ENCODE measurements around the gene CARMIL1.
"Not testable (repeated sequence)": the region's sequence is repeated elsewhere in the genome, so short reads cannot be mapped to it uniquely, and the experiment has no call there.

The CARMIL1 gene

DNA sequence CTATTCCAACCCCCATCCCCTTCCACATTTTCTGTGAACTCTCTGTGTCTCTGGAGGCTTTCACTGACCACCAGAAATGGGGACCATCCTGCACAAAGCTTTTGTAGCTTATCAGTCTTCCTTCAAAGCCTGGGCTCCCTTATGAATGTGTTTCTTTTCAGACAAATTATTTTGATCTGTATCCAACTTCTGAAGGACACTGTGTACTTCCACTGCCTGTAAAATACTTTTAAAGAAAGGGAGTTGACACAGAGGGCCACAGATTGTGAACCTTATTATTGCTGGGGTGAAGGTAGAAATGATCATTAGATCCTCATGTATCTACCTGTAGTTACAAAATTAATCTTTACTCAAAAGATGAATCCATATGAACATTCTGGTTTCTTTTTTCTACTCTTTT lies 135.6 kb downstream of the CARMIL1 start:
- DNase-seq = no peak

- DNase-seq = no peak
Measured at GRCh38 chr6:25415274-25415673, 136.1 kb downstream of the CARMIL1 start.

GRCh38 chr6:25415701-25416100 lies 136.5 kb downstream of the CARMIL1 start:
- DNase-seq = no peak

DNA sequence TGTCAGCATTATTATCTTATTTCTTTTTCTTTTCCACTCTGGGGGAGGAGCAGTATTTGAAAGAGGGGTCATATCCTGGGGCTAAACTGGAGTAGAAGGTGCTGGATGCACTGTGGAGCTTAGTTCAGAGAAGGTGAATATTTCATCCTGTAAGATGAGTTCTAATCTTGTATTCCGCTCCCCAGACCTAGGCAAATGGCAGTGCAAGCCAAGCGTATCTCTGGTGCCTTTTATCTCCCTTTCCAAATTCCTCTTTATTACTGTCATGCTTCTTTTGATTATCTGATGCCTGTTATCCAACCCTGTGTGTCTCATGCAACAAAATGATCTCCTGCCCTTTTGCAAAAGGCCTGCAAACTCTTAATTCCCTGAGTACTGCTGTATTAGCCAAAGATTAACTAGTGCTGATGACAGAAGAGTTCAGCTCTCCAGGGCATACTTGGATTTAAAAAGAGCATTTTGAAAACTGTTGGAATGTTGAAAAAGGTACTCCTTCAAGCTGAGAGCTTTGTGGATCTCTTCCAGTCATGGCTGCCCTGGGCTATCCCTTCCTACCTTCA lies 138.0 kb downstream of the CARMIL1 start:
- no peak for DNase-seq

- DNase-seq = no peak
Measured at GRCh38 chr6:25418454-25419052, 139.4 kb downstream of the CARMIL1 start.

DNA sequence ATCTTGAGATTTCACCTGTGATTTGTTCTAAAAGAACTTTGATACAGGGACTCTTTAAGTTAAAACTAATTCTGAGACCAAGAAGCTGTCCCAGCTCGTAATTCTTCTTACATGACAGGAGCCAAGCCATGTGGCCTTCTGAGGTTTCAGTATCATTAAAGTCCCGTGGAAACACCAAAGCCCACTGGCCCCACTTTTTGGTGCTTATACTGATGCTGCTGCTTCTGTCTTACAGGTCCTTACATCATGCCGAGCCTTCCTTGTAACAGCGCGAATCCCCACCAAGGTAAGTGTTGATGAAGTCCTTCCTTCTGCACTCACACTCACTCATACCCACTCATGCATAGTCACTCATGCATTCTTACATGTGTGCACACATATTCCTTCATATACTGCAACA lies 140.7 kb downstream of the CARMIL1 start:
- no peak for DNase-seq

DNA sequence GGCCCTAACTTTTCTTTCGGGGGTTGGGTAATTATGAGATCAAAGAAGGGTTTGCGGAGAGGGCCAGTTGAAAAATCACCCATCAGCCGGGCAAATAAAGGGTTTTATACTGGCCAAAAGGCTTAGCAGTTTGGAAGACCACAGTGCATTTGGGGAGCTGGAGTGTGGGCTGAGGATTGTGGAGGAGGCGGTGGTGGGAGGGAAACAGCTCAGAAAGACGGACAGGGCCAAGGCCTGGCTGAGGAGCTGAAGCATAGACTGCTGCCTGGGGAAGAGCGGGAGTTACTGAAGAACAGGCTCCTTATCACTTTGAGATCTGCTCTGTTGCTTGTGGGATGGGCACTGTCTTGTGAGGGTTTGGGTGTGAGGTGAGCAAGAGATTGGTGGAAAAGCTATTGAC lies 144.2 kb downstream of the CARMIL1 start:
- no peak for DNase-seq

DNA sequence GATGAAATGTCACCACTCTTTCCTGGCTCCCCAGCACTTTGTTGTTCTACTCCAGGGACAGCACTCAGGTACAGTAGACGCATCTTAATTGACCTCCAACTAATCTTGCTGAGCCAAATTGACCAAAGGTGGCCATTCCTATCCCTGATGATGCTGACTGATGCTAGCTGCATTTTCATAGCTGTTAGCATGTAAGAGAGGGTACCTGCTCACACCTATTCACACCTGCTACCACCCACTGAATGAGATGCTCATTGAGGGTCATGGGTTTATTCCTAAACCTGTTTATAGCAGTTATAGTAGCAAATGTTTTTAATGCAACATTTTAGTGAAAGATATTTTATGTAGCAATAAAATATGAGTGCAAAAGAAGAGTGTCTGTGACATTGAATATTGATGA lies 145.1 kb downstream of the CARMIL1 start:
- DNase-seq = no peak

DNA sequence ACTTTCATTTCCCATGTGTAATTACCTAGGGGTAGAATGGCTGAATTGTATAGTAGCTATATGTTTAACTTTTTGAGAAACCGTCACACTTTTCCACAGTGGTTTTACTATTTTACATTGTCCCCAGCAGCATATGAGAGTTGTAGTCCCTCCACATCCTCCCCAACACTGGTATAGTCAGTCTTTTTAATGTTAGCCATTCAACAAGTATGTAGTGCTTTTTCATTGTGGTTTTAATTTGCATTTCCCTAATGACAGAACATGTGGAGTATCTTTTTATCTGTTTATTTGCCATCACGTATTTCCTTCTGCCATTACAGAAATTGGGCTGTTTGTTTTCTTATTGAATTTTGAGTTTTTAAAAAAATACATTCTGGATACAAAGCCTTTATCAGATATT lies 148.4 kb downstream of the CARMIL1 start:
- no peak for DNase-seq

- DNase-seq = no peak
Measured at GRCh38 chr6:25428758-25429317, 149.7 kb downstream of the CARMIL1 start.

DNA sequence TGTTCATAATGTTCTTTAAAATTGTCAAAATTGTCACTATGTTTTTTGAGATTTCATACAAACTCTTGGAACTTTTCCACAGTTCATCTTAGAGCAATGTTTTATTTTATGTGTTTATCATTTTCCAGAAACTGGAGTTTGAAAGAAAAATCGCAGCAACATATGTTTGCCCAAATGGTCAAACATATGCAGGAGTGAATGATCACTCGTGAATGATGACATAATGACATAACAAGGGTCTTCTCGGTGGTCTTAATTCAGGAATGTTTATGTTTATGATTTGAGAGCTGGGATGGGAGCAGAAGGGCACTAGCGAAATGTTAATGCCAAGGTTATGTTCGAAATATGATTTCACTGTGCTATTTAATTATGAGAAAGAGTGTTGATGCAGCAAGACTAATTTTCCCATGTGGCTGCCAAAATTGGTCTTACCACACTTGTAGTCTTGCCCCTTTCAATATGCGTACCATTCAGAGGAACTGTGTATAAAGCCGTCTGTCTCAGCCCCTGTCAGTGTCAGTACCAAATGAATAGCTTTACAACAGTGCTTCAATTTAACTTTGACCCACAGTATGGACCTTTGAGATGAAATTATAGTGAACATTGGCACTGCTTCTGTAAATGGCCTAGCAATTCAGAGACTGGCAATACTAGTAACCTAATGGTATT lies 152.3 kb downstream of the CARMIL1 start:
- no peak for DNase-seq

- no peak for DNase-seq
Measured at GRCh38 chr6:25431975-25432307, 152.8 kb downstream of the CARMIL1 start.

DNA sequence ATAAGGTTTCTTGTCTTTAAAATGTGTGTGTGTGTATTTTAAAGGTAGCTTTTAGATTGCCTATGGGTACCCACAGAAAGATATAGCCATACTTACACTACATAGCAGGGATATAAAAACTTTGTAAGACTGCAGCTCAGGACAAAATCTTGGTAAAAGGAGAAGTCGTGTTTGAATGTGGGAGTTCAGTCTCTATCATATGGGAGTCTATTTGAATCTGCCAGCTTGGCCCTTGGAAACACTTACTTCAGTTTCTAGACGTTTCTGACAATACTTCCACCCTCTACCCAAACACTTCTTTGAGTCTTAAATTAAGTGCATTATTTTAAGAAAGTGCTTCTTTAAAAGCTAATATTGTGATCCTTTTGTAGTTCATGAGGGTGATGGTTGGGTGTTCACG lies 155.7 kb downstream of the CARMIL1 start:
- no peak for DNase-seq

DNA sequence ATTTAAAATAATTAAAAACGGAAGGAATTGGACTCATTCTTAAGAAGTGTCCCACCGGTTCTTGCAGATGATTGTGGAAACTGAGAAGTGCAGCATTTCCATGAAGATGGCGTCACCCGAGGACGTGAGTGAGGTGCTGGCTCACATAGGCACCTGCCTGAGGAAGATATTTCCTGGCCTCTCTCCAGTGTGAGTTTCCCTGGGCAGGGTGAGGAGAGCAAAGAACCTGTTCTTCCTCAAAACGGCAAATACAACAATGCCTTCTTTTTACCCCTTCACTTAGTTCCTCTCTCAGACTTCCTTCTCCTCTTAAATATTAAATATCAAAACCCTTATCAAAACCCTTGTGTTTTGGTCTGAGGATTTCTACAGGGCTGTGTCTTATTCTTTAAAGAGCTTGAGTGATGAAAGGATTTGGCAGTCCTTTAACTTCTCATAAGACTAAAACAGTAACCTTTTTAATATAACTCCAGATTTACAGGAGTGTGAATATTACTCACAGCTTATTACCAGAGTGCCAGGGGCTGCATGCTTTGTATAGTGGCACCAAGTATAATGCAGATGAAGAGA lies 156.3 kb downstream of the CARMIL1 start:
- no peak for DNase-seq

- DNase-seq = no peak
Measured at GRCh38 chr6:25436760-25437159, 157.6 kb downstream of the CARMIL1 start.

DNA sequence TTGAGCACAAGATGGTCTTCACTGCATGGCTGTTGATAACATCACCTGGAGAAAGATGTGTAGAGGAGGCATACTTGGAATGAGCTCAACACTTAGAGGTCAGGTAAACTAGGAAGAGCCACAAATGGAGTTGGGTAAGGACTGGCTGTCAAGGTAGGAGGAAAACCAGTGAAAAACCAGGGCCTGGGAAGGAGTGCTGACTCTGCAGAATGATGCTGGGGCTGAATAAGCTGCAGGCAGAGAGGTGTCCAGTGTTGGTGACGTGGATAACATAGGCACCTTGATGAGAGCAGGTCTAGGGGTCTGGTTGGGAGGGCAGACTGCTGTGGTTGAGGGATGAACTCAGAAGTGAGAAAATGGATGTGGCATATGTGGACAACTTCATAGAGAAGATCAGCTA lies 160.2 kb downstream of the CARMIL1 start:
- no peak for DNase-seq

GRCh38 chr6:25441663-25442270 lies 162.6 kb downstream of the CARMIL1 start:
- no peak for DNase-seq

- no peak for DNase-seq
Measured at GRCh38 chr6:25442898-25443297, 163.7 kb downstream of the CARMIL1 start.

GRCh38 chr6:25444521-25444920 lies 165.3 kb downstream of the CARMIL1 start:
- DNase-seq = not testable (repeated sequence)

DNA sequence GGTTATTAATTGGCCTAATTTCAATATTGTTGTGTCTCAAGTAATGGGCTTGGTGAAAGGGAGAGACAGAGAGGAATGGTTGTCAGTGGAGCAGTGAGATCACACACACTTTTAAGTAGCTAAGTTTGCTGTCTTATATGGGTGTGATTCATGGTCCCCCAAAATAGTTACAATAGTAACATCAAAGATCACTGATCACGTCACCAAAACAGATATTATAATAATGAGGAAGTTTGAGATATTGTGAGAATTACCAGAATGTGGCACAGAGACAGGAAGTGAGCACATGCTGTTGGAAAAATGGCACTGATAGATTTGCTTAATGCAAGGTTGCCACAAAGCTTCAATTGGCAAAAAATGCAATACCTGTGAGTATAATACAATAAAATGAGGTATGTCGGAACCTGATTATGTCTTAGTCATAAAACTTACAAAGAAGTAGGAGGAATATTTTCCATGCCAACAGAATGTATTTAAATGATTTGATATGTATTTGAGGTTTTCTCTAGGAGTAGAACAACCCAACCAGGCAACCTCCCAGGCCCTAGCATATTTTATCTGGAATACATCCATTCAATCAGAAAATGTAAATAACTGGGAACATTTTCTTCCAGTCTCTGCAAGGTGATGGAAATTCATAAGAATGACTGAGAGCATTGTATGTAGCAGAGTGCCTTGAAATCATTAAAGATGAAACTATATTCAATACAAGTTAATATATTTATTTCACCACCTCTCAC lies 167.8 kb downstream of the CARMIL1 start:
- no peak for DNase-seq

- no peak for DNase-seq
Measured at GRCh38 chr6:25447570-25447929, 168.4 kb downstream of the CARMIL1 start.

GRCh38 chr6:25448965-25449538 lies 169.9 kb downstream of the CARMIL1 start:
- DNase-seq = no peak

GRCh38 chr6:25449774-25450173 lies 170.6 kb downstream of the CARMIL1 start:
- DNase-seq = no peak
